ENCODE data around the gene EIF4G3.

The EIF4G3 gene

DNA sequence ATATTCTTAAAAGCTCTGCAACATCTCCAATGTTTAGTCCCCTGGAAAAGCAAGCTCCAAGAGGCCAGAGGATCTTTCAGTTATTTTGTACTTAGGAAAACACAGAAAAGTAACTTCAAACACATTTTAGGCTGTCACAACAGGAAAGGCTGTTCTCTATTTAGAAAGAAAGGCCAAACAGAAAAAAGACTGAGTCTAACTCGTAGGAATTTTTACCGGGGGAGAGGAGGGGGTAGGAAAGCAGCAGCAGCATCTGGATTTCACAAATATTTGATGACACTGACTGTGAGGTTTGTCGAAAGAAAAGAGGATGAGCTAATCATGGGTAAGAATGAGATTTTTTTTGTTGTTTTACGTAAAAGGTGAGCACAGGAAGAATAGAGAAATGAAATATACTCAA lies 107.1 kb downstream of the EIF4G3 start:
- TF ChIP-seq, protein P1, sequence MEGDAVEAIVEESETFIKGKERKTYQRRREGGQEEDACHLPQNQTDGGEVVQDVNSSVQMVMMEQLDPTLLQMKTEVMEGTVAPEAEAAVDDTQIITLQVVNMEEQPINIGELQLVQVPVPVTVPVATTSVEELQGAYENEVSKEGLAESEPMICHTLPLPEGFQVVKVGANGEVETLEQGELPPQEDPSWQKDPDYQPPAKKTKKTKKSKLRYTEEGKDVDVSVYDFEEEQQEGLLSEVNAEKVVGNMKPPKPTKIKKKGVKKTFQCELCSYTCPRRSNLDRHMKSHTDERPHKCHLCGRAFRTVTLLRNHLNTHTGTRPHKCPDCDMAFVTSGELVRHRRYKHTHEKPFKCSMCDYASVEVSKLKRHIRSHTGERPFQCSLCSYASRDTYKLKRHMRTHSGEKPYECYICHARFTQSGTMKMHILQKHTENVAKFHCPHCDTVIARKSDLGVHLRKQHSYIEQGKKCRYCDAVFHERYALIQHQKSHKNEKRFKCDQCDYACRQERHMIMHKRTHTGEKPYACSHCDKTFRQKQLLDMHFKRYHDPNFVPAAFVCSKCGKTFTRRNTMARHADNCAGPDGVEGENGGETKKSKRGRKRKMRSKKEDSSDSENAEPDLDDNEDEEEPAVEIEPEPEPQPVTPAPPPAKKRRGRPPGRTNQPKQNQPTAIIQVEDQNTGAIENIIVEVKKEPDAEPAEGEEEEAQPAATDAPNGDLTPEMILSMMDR (IDR thresholded peaks at IDR 0.05; ENCODE audit: borderline replicate concordance, insufficient read depth, low read depth, low read length), result no peak
- no peak overlapping the region for H3K4me3 ChIP-seq (ENCODE audit: low read depth, low read length)

DNA sequence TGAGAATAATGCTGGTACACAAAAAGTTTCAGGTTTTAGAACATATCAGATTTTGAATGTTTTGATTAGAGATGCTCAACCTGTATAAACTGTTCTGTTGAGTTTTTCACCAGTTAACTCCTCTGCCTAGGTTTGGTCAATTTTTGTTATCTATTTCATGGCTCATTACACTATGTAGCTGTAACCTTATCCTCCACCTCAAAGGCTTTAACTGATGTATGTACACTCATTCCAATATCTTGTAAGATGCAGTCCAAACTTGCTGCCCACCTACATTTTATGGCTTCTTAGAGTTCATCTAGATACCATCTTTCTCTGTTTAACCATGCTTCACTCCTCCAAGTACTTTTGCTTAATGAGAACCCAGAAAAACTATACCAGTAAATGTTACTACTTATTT lies 107.8 kb downstream of the EIF4G3 start:
- TF ChIP-seq, protein P1 (IDR thresholded peaks at IDR 0.05; ENCODE audit: borderline replicate concordance, insufficient read depth, low read depth, low read length), result no peak

DNA sequence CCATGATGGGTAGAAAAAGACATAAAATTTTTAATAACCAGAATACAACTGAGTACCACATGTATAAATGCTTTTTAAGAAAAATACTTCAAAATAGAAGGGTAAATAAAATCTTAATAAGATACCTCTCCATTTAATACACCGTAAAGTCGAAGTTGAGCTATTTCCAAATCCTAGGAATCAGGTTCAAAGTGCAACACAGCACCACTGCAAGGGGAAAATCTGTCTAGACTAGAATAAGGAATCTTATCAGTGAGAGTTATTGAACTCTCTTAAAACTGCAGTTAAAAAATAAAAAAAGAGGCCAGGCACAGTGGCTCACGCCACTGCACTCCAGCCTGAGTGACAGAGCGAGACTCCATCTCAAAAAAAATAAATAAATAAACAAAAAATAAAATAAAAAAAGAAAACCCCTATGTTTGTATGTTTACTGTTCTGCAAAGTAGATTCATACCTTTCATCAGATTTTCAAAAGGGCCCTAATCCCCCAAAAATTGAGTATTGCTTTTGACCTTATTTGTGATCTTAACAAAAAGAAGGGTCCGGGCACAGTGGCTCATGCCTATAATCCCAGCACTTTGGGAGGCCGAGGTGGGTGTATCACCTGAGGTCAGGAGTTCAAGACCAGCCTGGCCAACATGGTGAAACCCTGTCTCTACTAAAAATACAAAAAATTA lies 109.0 kb downstream of the EIF4G3 start:
- TF ChIP-seq, protein P1 (IDR thresholded peaks at IDR 0.05; ENCODE audit: borderline replicate concordance, insufficient read depth, low read depth, low read length), result no peak
- H3K4me3 ChIP-seq (ENCODE audit: low read depth, low read length), result no peak overlapping the region

More for the DNA sequence above, 107.8 kb downstream of the EIF4G3 start:
- no peak overlapping the region for H3K4me3 ChIP-seq (ENCODE audit: low read depth, low read length)

DNA sequence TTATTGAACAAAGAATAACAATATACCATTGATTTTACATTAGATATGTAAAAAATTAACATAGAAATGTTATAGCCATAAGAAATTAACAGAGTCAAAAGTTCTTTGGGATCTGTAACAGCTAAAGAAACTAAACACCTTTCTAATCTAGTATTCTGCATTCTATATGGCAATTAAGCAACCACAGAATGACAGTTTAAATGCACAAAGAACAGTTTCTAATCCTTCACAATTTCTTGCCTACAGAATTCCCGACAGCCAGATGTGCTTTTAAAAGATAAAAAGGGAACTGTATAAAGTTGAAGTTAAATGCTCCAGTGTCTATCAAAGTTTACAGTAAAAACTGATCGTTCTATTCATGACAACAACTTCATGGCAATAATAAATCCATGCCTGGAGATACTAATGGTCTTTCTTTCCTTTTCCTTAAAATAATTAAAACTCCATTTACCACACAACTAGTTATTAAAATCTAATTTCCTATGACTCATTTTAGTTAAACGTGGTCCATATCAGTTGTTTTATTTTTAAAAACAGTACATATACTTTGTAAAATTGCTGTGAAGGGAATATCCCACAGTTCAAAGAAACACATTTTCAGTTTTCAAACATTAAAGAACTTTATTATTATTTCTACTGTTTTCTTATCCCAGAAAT lies 110.2 kb downstream of the EIF4G3 start:
- TF ChIP-seq, protein P1 (IDR thresholded peaks at IDR 0.05; ENCODE audit: borderline replicate concordance, insufficient read depth, low read depth, low read length), result no peak
- H3K4me3 ChIP-seq (ENCODE audit: low read depth, low read length), result no peak overlapping the region

DNA sequence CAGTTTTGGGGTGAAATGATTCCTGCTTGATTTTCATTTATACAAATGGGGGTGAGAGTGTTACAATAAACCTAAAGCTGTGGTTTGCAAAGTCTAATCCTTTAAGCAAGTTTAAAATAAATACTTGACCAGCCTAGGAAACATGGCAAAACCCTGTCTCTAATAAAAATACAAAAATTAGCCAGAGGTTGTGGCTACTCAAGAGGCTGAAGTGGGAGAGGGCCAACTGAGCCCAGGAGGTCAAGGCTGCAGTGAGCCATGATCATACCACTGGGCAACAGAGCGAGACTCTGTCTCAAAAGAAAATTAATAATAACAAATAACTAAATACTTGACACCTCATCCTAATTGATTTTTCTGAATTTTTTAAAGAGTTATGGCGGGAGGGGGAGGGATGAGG lies 110.8 kb downstream of the EIF4G3 start:
- H3K4me3 ChIP-seq (ENCODE audit: low read depth, low read length), result no peak overlapping the region
- TF ChIP-seq, protein P1 (IDR thresholded peaks at IDR 0.05; ENCODE audit: borderline replicate concordance, insufficient read depth, low read depth, low read length), result no peak

DNA sequence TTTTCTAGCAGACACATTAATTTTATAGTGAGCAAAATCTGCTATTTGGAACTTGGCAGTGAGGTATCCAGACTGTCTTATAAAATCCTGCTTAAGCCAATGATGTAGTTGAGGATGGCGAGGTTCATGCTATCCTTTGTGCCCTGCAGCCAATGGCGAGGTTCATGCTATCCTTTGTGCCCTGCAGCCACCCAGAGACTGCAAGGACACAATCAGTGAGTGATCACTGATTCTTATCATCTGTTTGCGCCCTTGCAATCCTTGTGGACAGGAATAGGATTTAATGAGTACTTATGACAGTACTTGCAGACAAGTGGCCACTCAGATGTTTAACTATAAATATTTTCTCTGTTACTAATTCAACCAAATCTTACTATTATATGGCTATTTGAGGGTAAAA lies 112.6 kb downstream of the EIF4G3 start:
- H3K4me3 ChIP-seq (ENCODE audit: low read depth, low read length), result no peak overlapping the region
- TF ChIP-seq, protein P1 (IDR thresholded peaks at IDR 0.05; ENCODE audit: borderline replicate concordance, insufficient read depth, low read depth, low read length), result no peak

DNA sequence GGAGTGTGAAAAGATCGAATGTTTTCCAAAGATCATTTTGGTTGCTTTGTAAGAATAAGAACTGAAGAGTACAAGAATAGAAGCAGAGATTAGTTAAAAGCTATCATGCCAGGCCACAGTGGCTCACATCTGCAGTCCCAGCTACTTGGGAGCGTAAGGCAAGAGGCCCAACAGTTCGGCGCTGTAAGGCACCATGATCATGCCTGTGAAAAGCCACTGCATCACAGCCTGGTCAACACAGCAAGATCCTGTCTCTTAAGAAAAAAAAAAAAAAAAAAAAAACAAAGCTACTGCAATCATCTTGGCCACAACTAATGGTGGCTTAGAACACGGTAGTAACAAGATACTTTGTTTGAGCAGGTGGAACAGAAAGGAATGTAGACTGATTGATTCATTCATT lies 116.2 kb downstream of the EIF4G3 start:
- no peak overlapping the region for H3K4me3 ChIP-seq (ENCODE audit: low read depth, low read length)
- TF ChIP-seq, protein P1 (IDR thresholded peaks at IDR 0.05; ENCODE audit: borderline replicate concordance, insufficient read depth, low read depth, low read length), result no peak
